A549 treated with Hydrocortisone at 1 μM for 4 hours (cell line): ENCODE results near the gene TAS2R39. TPM values are rescaled to one million over a fixed set of nuclear protein-coding genes. Genes with fewer than 3 reads are reported as not detected.

Source experiments
- total RNA-seq: library from RNA; stranded (reverse); fragments of 200-300 nt; extraction: Qiagen RNA extraction; gene quantifications from 5 replicates; pipeline ENCODE4 v1.2.3, GENCODE V29; 2022

TAS2R39 gene
- not detected in 5 replicates for total RNA-seq

GRCh38 chr7:143183024-143183423, at the start of gene TAS2R39:
TSS of gene TAS2R39 (plus strand) at chr7:143183419. CDS start at chr7:143183419, 0 bp downstream.

GRCh38 chr7:143221737-143222136, 38.5 kb downstream of the TAS2R39 start, which contains the start of gene TAS2R40:
TSS of gene TAS2R40 (plus strand) at chr7:143222037. CDS start at chr7:143222079, 42 bp downstream.

Other genes starting within 250 kb of the TAS2R39 start
- gene TRPV5, start 249.7 kb upstream of the TAS2R39 start, total RNA-seq: not detected in 5 replicates
- not detected in 5 replicates for gene LLCFC1, start 243.9 kb upstream of the TAS2R39 start, total RNA-seq
- 0.33 TPM in 1 of 5 replicates, not detected in the others for gene KEL, start 221.1 kb upstream of the TAS2R39 start, total RNA-seq
- not detected in 5 replicates for gene OR9A2, start 156.3 kb upstream of the TAS2R39 start, total RNA-seq
- not detected in 5 replicates for gene OR6V1, start 131.1 kb upstream of the TAS2R39 start, total RNA-seq
- gene PIP, start 51.3 kb upstream of the TAS2R39 start, total RNA-seq: 0.35 to 0.64 TPM in 2 of 5 replicates, not detected in the others
- not detected in 5 replicates for gene TAS2R40, start 38.6 kb downstream of the TAS2R39 start, total RNA-seq
- 104 to 122 TPM (median 116 TPM) in 5 replicates for gene GSTK1, start 80.0 kb downstream of the TAS2R39 start, total RNA-seq
- gene TMEM139, start 101.5 kb downstream of the TAS2R39 start, total RNA-seq: 0.53 to 1.5 TPM (median 0.68 TPM) in 5 replicates
- gene CASP2, start 104.9 kb downstream of the TAS2R39 start, total RNA-seq: 17.6 to 24.3 TPM (median 19.4 TPM) in 5 replicates
- gene CLCN1, start 132.7 kb downstream of the TAS2R39 start, total RNA-seq: 0.03 to 0.07 TPM (median 0.03 TPM) in 3 of 5 replicates, not detected in the others
- gene FAM131B, start 179.3 kb downstream of the TAS2R39 start, total RNA-seq: 0.23 to 0.50 TPM (median 0.39 TPM) in 5 replicates
- 165 to 204 TPM (median 185 TPM) in 5 replicates for gene ZYX, start 197.9 kb downstream of the TAS2R39 start, total RNA-seq
- 0.02 to 0.21 TPM (median 0.10 TPM) in 4 of 5 replicates, not detected in the other for gene EPHA1, start 225.4 kb downstream of the TAS2R39 start, total RNA-seq